DMS114 treated with DMSO at 0.1 percent for 48 hours (cell line): ENCODE measurements around the gene IL6R.

Experiments used
- DNase-seq: peaks from one replicate; lab custom pipeline; 2025; ENCODE audit not compliant: unreplicated experiment; lab: John Stamatoyannopoulos, UW

IL6R gene

DNA sequence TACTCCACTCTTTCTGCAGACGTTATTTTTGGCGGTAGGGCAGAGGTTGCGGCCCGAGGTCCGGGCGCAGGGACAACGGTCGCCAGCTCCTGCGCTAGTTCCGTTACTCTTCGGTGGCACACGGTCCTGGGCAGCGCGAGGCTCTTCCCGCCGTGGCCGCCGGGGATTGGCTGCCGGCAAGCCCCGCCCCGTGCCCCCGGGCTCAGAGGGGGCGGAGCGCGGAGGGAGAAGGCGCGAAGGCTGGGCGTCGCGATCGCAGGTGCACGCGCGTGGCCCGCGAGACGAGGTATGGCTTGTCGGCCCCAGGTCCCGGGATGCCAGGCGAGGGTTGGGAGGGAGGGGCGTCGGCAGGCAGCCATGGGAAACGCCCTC, 97.6 kb downstream of the IL6R start:
- peak; percentile 25 for DNase-seq

DNA sequence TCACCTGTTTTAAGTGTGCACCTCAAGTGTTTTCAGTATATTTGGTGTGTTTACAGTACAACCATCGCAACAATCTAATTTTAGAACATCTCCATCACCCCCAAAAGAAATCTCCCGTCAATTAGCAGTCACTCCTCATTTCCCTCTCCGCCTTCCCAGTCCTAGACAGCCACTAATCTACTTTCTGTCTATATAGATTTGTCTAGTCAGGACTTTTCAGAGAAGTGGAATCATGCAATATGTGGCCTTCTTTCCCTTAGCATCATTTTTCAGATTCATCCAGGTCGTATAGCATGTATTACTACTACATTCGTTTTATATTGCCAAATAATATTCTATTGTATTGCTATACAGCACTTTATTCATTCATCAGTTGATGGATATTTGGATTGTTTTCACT, 98.8 kb downstream of the IL6R start:
- DNase-seq, result no peak

DNA sequence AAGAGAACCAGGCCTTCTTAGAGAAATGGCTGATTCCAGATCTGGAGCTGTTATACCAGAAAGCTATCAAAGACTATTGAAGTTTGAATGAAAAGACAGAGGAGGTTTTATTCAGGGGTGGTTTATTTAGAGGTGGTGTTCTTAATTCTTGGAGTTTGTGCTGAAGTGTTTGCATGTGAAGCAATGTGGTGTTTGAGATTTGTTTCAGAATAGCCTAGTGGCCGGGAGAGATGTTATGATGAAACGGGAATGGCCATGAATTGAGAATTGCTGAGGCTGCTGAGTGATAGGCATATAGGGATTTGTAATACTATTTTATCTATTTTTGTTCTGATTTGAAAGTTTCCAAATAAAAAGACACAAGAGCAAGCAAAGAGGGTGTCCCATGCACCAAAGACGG, 107.6 kb downstream of the IL6R start:
- DNase-seq, result no peak

DNA sequence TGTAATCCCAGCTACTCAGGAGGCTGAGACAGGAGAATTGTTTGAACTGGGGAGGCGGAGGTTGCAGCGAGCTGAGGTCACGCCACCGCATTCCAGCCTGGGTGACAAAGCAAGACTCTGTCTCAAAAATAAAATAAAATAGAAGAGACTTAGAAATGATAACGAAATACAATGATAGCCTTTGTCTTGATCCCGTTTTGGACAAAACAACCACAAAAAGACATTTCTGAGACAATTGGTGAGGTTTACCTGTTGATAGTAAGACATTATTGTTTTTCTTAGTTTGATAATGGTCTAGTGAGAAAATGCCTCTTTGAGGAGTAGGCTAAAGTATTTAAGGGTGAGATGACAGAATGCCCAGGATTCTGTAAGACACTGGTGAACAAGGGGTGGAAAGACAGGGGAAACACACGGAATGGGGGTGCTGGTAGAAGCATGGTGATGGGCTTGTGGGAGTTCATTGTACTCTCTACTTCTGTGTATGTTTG, 109.0 kb downstream of the IL6R start:
- DNase-seq, result no peak

DNA sequence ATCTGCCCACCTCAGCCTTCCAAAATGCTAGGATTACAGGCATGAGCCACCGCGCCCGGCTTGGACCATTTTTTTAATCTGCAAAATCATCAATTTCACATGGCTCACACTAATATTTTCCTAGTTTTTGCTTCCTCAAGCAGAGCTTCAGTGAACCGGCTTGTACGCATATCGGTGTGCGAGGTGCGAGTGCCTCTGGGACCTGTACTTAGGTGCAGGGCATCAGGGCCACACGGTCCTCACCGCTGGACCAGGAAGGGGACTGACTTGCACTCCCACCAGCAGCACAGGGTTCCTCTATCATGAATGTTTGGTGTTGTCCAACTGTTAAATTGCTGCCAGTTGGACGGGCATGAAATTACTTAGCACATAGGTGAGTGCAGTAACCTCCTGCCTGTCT, 112.5 kb downstream of the IL6R start:
- DNase-seq, result no peak
